ENCODE results near the gene WNT3.
"Not testable (repeated sequence)": the region's sequence is repeated elsewhere in the genome, so short reads cannot be mapped to it uniquely, and the experiment has no call there.

WNT3 gene, protein sequence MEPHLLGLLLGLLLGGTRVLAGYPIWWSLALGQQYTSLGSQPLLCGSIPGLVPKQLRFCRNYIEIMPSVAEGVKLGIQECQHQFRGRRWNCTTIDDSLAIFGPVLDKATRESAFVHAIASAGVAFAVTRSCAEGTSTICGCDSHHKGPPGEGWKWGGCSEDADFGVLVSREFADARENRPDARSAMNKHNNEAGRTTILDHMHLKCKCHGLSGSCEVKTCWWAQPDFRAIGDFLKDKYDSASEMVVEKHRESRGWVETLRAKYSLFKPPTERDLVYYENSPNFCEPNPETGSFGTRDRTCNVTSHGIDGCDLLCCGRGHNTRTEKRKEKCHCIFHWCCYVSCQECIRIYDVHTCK

DNA sequence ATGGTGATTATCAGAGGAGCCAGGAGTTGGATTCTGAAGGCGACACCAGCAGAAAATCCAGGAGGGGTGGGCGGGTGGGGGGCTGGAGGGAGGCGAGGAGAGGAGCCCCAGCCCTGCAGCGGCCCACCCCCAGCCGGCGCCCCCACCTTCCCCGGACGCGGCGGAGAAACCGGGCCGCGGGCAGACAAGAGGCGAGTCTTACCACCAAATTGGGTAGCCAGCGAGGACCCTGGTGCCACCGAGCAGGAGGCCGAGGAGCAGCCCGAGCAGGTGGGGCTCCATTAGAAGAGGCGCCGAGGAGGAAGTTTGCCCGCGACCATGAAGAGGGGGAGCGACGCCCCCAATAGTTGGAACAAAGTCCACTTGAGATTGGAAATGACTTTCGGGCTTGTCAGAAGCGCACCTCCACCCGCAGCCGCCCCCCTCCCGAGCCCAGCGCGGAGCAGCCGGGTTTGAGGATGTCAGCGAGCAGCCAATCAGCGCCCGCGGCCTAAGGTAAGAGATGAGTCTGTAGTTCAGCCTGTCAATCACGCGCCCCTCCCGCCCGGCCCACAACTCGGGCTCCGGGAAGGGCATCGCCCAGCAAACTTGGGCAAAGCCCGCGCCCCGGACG, at the start of gene WNT3:
WNT3 (minus strand) TSS at position 377 of the 613 bp plus-strand sequence; CDS start at position 282, 95 bp downstream.
- FAIRE-seq, result no peak

DNA sequence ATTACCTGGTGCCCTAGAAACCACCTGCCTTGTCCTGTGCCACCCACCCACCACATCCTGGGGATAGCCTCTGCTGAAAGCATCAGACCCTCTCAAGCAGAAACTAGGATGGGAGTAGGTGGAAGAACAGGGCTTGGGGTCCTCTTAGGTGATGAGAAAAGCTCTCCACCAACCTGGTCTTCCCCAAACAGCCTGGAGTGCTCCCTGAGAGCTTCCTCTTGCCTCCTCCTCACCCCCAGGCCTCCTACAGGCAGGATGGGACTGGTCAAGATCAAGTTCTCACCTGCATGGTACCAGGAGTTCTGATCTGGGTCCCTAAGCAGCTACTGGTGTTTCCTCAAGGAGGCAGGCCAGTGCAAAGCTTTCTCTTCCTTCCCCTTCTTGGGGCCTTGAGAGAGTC, 48.3 kb upstream of the WNT3 start:
- no peak for FAIRE-seq

DNA sequence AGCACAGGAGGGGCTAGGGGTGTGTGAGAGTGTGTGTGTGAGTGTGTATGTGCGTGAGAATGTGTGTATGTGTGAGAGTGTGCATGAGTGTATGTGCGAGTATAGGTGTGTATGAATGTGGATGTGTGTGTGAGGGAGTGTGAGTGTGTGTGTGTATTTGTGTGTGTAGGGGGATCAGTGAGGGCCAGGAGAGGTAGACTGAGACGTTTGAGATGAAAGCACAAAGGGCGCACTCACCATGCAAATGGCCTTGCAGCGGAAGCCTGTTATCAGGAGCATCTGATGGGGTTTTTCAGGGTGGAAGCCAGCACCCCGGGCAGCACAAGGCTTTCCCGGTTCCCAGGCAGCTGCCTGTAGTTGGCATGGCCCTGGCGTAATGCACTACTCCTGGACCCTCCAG, 47.8 kb upstream of the WNT3 start:
- no peak for FAIRE-seq

DNA sequence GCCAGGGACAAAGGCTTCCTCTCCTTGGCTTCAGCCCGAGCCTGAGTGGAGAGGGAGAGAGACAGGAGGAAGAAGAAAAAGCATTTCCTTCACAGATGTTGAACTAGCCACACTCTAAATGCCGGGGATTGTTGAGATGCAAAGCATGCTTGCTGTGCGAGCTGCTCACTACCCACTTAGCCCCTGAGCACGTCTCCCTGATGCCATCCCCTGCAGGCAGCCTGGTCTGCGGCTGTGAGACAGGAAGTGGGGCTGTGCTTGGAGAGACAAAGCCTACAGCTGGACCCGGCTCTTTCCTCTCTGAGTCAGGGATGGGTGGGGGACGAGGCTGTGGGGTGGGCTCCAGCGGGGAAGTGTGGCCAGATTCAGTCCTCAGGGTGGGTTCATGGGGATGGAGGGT, 46.6 kb upstream of the WNT3 start:
- no peak for FAIRE-seq

DNA sequence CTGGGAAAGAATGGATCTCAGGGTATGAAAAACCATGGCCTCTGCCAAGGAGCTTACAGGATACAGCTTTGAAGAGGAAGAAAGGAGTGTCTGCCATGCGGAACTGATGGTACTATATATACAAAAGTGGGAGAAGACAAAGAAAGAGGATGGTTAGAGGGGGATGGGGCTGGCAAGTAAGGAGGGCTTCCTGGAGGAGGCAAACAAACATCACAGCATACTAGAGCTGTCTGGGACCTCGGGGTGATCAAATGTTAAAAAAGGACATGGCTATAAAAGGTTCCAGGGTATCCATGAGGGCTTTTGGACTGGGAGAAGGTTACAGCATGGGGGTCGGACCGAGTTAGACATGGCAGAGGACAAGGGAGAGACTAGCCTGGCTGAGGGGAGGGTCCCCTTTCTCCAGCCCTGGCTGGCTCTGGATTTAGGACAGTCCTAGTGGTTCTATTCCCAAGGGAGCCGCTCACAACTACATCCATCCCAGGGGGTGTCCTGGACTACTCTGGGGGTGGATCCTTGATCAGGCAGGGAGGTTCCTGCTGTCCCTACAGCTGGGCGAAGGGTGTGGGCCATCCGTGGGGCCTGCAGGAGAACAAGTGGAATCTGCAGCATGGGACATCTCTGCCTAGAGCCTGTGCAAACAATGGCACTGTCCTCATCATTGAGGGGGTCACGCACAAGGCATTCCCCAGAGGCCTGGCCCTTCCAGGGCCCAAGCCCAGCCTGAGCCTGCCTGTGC, 45.1 kb upstream of the WNT3 start:
- no peak for FAIRE-seq

DNA sequence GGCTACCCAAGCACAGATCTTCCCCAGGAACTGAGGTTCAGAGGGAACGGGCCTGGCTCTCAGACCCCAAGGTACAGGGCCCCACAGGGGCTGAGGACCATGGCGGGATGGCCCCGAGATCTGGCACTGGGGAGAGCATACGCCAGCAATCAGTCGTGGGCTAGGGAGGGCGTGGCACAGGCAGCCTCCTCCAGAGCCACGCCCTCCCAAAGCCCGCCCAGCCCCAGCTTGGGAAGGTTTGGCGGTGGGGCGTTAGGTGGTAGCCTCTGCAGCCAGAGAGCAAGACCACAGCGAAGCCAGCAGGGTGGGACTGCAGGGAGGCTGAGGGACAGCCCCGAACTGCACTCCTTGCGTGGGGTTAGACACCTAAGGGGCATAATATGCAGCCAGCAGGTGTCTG, 44.5 kb upstream of the WNT3 start:
- FAIRE-seq, result no peak

DNA sequence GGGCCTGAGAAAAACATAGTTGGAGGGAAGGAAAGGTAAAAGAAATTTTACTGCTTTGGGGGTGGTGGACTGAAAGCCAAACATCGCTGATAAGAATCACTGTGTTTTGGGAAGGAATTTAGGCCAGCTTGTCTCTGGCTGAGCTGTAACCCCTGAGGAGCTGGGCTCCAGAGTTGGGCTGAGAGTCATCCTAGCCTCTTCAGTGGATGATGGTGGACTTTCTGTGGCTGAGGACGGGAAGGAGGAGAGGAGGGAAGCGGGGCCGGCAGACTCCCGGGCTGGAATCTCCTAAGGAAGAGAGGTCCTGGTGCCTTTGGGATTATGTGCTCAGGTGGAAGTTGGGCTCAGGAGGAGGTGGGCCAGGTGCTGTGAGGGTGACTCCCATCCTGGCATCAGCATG, 41.5 kb upstream of the WNT3 start:
- peak; percentile 26 for FAIRE-seq

DNA sequence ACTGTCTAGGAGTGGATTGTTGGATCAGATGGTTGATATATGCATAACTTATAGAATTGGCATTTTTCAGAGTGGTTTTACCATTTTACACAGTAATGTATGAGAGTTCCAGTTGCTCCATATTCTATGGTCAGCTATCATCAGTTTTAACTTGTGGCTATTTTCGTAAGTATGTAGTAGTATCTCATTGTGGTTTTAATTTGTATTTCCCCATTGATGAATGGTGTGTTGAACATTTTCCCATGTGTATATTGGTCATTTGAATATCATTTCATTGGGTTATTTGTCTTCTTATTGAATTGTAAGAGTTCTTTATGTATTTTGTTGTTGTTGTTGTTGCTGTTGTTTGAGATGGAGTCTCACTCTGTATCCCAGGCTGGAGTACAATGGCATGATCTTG, 39.1 kb upstream of the WNT3 start:
- FAIRE-seq, result no peak

DNA sequence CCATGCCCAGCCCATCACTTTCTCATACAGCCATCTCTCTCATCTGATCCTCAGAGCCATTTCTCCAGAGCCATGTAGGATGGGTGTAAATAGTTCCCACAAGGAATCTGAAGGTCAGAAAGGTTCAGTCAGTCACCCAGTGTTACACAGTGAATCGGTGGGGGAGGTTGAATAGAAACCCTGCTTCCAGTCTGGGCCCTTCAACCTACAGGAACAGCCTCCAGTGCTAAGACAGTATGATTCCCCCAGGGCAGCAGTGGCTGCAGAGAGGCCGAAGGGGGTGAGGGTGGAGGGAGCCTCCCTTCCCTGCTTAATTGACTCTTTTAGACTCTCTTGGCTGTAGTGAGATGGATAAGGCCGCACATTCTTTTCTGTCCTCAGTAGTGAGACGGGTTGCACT, 36.5 kb upstream of the WNT3 start:
- no peak for FAIRE-seq

DNA sequence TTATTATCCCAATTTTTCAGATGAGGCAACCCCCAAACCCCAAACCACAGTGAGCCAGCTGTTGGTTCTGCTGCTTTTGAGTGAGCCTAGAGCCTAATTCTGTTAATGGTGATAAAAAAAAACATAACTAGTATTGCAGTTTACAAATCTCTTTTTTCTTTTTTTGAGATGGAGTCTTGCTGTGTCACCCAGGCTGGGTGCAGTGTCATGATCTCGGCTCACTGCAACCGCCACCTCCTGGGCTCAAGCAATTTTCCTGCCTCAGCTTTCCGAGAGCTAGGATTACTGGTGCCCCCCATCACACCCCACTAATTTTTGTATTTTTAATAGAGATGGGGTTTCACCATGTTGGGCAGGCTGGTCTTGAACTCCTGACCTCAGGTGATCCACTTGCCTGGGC, 36.0 kb upstream of the WNT3 start:
- FAIRE-seq, result no peak

DNA sequence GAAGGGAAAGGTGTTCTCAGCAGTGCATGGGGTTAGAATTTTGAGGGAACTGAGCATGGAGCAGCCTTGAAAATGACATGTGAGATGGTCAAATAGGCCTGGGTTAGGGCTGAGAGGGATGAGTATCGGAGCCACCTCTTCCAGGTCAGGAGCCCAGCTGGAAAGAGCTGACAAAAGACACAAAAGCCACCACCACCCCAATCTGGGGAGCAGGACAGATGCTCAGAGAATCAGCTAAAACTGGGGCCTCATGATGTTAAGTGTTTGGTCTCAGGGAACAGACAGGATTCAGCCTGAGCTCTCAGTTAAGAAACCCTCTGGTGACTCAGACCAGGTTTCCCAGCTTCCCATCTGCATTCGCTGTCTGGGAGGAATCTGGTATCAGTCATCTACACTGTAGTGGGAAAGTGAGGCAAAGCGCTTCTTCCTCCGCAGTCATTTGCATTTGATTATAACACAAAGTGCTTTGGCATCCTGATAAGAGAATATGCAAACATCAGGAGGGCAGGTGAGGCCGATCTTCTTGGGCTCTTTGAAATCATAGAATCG, 35.5 kb upstream of the WNT3 start:
- no peak for FAIRE-seq

DNA sequence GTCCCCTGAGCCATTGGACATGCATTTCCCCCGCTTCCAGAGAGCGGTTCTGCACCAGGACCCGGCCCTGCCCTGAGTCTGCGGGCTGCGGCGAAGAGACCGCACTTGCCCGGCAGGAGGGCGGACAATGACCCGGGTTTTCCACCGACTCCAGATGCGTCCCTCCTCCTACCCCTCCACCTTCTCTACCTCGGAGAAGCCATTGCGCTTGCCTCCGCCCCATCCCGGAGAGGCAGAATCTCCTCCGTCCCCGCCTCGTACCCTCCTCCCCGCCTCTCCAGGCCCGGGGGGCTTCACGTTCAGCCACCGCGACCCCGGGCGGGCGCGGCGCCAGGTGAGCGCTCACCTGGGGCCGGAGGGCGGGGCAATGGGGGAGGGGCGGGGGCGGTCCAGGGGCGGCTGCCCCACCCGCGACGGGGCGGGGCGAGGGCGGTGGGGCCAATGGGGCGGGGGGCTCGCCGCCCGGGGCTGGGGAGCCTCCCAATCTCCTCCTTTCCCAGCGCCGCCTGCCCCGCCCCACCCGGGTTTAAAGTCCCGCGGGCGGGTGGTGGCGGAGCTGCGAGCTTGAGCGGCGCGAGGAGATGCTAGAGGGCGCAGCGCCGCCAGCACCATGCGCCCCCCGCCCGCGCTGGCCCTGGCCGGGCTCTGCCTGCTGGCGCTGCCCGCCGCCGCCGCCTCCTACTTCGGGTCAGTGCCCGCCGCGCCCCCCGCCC, 32.7 kb upstream of the WNT3 start, which contains the start of gene WNT9B:
WNT9B (plus strand) TSS at position 555 of the 713 bp plus-strand sequence; CDS start at position 611, 56 bp downstream.
- FAIRE-seq, result no peak

DNA sequence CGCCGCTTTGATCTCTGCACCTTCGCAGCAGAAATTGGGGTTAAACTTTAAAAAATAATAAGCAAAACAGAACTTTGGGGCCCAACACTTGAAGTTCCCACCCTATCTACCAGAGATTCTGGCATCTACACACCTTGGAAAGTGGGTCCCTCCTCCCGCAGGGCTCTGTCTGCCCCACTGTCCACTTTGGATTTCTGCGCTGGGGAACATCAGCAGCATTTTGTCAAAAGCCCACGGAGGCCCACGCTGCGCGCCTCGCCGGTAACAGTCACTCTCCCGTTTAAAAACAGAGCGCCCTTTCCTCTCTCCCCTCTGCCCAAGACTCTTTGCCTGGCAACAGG, 32.2 kb upstream of the WNT3 start:
- FAIRE-seq, result no peak

DNA sequence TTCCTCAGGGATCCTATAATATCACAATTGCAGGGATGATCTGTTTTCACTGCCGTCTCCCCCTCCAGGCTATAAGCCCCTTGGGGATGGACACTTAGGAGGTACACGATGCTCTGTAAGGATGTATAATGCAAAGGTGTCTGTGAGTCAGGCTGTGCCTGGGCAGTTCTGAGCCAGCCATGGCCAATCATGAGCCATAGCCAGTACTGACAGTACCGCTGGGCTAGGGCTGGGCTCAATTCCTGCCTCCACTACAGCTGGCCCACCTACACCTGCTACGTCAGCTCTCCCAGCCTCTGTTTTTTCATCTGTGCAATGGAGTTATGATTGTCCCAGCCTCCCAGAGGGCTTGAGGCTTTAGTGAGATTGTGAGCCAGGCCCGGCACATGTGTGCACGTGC, 30.0 kb upstream of the WNT3 start:
- FAIRE-seq, result no peak

DNA sequence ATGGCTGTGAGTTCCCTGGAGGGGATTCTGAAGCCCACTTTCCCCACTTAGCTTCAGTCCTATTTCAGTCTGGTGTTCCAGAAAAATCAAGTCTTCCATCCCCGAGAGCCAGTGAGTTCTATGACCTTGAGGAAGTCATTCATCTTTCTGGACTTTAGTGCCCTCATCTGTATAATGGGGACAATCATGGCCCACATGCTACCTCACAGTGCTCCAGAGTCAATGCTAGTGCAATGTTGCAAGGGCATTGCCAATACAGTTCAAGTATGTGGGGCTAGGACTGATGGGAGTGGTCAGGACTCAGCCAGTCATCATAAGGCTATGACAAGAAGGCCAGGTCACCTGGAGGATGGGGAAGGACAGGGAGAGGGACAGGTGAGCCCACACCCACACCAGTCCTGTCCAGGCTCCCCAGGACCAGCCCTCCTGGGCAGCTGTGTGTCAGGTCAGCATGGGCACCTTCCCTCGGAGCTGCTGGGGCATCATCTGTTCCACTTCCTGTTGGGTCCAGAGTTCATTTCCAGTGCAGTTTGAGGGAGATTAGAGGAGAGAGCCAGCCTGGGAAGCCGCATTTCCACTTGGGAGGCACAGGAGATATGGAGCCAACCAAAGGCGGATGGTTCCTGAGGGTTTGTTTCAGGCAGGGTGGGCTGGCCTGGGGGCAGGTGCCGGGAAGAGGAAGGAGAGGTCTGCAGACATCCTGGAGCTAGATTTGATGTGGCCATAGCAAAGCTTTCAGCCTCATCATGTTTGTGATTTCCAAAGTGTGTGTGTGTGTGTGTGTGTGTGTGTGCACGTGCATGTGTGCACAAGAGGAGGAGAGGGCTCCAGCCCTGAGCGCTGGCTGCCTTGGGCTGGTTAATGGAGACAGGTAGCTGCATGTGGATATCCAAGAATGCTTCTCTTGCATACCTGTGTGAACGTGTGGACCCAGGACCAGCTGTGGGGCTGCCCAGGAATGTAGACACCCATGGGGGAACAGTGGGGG, 29.0 kb upstream of the WNT3 start:
- FAIRE-seq, result no peak

DNA sequence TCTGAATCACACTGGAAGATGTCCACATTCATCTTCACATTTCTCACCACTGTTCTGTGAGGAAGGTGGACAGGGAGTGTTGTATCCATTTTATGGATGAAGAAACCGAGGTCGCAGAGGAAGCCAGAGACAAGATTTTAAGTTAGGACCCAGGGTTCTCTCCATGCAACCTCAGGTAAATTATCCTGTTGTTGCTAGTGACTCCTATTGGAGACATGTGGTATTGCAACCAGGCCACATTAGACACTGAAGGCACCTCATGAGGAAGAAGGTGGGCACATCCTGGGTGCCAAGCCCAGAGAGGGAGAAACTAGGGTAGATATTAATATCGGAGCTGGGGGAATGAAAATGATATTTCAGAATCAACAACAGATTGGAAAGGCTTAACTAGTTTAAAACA, 24.3 kb upstream of the WNT3 start:
- FAIRE-seq, result no peak

DNA sequence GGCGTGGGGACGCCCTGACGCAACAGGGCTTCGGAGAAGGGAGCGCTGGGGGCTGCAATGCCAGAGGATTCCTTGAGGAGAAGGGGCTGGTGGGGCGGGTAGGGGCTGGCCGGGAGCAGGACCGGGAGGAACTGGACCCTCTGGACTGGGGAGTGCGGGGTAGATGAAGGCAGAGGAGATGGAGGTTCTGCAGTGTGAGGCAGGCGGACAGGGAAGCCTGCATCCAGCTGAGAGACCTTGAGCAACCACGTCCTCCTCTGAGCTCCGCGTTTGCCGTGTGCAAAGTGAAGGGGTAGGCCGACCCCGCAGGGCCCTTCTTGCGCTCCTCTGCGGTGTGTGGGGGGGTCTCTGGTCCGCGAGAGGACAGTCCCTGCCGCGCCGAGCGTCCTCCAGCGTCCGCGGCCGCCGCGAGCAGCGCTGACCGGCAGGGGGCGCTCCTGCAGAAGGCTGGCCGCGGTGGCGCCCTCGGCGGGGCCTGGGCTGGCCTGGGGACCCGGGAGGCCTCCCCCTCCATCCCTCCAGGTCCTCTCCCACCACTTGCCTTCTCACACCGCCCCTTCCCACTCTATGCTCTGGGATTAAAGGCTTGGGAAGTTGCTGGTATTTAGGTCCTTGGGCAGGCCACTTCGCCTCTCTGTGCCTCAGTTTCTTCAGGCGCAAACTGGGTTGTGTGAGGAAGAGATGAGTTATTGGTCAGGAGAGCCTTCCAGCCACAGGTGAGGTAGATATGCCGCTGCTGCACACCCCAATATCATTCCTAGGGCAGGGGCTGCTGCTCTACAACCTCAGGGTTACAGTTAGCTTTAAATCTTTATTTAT, 23.3 kb upstream of the WNT3 start:
- no peak for FAIRE-seq

DNA sequence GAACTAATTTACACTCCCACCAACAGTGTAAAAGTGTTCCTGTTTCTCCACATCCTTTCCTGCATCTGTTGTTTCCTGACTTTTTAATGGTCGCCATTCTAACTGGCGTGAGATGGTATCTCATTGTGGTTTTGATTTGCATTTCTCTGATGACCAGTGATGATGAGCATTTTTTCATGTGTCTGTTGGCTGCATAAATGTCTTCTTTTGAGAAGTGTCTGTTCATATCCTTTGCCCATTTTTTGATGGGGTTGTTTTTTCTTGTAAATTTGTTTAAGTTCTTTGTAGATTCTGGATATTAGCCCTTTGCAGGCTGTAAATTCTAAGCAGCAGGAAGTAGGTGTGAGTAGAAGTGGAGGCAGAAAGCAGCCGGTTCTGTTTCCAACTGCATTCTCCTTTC, 22.1 kb upstream of the WNT3 start:
- FAIRE-seq, result not testable (repeated sequence)

DNA sequence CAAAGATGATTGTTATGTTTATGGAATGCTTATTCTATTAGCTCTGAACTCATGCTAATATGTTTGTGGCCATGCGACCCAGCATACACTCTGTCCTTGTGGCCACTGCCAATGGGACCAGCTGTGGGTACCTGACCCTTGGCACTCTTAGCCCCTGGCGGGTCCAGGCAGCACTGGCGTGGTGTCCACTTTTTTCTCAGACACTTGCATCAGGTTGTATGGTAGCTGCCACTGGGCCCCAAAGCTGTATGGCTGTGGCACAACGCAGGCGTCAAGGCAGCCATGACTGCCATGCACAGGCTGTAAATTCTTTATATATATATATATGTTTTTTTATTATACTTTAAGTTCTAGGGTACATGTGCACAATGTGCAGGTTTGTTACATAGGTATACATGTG, 20.7 kb upstream of the WNT3 start:
- no peak for FAIRE-seq

DNA sequence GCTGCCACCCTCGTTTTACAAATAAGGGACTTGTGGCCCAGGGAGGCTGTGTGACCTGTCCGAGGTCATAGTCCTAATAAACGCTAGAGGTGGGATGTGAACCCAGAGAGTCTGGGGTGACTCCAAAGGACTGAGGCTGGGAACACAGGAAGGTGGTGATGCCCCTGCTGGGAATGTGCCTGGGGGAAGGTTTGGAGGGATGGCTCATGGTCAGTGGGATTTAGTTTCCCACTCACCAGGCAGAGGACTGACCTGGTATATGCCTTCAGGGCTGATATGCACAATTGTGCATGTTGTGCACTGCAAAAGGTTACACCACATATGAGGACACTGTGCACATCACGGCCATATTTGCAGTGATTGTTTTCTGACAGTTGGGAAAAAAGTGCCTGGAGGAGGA, 19.0 kb upstream of the WNT3 start:
- FAIRE-seq, result no peak

DNA sequence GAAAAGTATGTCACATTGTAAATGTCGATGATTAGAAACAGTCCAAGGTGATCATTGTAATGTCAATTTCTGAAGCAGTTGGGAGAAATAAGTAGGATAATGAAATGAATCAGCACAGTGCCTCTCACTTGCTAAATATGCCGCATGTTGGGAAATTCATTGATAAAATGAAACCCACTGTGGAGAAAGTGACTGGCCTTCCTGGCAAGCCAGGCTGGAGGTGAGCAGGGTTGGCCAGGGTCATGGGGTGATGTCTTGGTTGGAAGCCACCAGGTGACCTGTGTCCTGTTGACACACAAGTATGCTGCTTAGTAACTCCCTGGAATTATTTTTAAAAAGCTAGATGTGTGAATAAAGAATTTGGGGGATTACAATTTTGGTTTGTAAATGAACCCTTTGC, 18.0 kb upstream of the WNT3 start:
- no peak for FAIRE-seq
